ENCODE results near the gene KCNV2. TPM values are rescaled to one million over a fixed set of nuclear protein-coding genes. Genes with fewer than 3 reads are reported as not detected.
"Not testable (repeated sequence)": the region's sequence is repeated elsewhere in the genome, so short reads cannot be mapped to it uniquely, and the experiment has no call there.

The KCNV2 gene
- total and polyA plus RNA-seq, 8 donors = not detected

- no peak for FAIRE-seq
- WGBS, 2 donors = 88 to 92% methylated on average over 10 of the region's 10 CpGs
- H3K27me3 ChIP-seq = no peaks in the 10 kb centered on the region
Measured at GRCh38 chr9:2700909-2701550, 16.3 kb upstream of the KCNV2 start.

GRCh38 chr9:2704504-2704903 lies 12.8 kb upstream of the KCNV2 start:
- no peaks in the 10 kb centered on the region for H3K36me3 ChIP-seq
- no peak for ATAC-seq
- FAIRE-seq = no peak
- DNase-seq = no peak
- TF ChIP-seq CTCF (IDR thresholded peaks at IDR 0.05) = no peak
- H3K4me1 ChIP-seq = no peaks in the 10 kb centered on the region
- H3K27me3 ChIP-seq = no peaks in the 10 kb centered on the region
- intact Hi-C loops (cut with DNase I) = no loop called here
- H3K4me3 ChIP-seq = no peak overlapping the region
- no peaks in the 10 kb centered on the region for H3K9me3 ChIP-seq
- no peak overlapping the region for H3K27ac ChIP-seq

More at GRCh38 chr9:2700909-2701550, 16.3 kb upstream of the KCNV2 start:
- H3K36me3 ChIP-seq = no peaks in the 10 kb centered on the region
- intact Hi-C loops (cut with DNase I) = no loop called here
- no peaks in the 10 kb centered on the region for H3K4me1 ChIP-seq
- no peak for TF ChIP-seq CTCF (IDR thresholded peaks at IDR 0.05)
- H3K27ac ChIP-seq = no peak overlapping the region
- H3K9me3 ChIP-seq = no peaks in the 10 kb centered on the region
- no peak for DNase-seq
- ATAC-seq = no peak
- no peak overlapping the region for H3K4me3 ChIP-seq

- 89 to 92% methylated on average over 3 of the region's 3 CpGs for WGBS, 2 donors
- DNase-seq; H3K27ac ChIP-seq; H3K4me1 ChIP-seq; H3K27me3 ChIP-seq; FAIRE-seq; ATAC-seq; H3K4me3 ChIP-seq; H3K9me3 ChIP-seq; intact Hi-C loops (cut with DNase I); H3K36me3 ChIP-seq: not testable (repeated sequence)
Measured at GRCh38 chr9:2707256-2707655, 10.1 kb upstream of the KCNV2 start.

GRCh38 chr9:2709645-2710101 lies 7.6 kb upstream of the KCNV2 start:
- Histone ChIP-seq H3K9me3 (no peaks in the 10 kb centered on the region), H3K27ac (no peak overlapping the region), H3K4me1 (no peaks in the 10 kb centered on the region), H3K4me3 (no peak overlapping the region), H3K36me3 (no peaks in the 10 kb centered on the region), H3K27me3 (no peaks in the 10 kb centered on the region)
- FAIRE-seq (no peak), ATAC-seq (no peak), DNase-seq (no peak)
- TF ChIP-seq CTCF (IDR thresholded peaks at IDR 0.05) = no peak
- WGBS, 2 donors = 78 to 80% methylated on average over 2 of the region's 2 CpGs
- intact Hi-C loops (cut with DNase I) = no loop called here

- intact Hi-C loops (cut with DNase I) = no loop called here
- WGBS, 2 donors = 91% methylated on average over 6 of the region's 6 CpGs
- FAIRE-seq = no peak
- no peaks in the 10 kb centered on the region for H3K36me3 ChIP-seq
- no peaks in the 10 kb centered on the region for H3K4me1 ChIP-seq
- H3K27me3 ChIP-seq = no peaks in the 10 kb centered on the region
- TF ChIP-seq CTCF (IDR thresholded peaks at IDR 0.05) = no peak
- no peak for DNase-seq
- no peaks in the 10 kb centered on the region for H3K9me3 ChIP-seq
- no peak overlapping the region for H3K27ac ChIP-seq
- no peak for ATAC-seq
- H3K4me3 ChIP-seq = no peak overlapping the region
Measured at GRCh38 chr9:2711716-2712115, 5.6 kb upstream of the KCNV2 start.

Data from pancreas (tissue), 10 donors.